Measurements from ENCODE around the gene RAD54L2. TPM values are rescaled to one million over a fixed set of nuclear protein-coding genes. Genes with fewer than 3 reads are reported as not detected.

Gene RAD54L2, protein sequence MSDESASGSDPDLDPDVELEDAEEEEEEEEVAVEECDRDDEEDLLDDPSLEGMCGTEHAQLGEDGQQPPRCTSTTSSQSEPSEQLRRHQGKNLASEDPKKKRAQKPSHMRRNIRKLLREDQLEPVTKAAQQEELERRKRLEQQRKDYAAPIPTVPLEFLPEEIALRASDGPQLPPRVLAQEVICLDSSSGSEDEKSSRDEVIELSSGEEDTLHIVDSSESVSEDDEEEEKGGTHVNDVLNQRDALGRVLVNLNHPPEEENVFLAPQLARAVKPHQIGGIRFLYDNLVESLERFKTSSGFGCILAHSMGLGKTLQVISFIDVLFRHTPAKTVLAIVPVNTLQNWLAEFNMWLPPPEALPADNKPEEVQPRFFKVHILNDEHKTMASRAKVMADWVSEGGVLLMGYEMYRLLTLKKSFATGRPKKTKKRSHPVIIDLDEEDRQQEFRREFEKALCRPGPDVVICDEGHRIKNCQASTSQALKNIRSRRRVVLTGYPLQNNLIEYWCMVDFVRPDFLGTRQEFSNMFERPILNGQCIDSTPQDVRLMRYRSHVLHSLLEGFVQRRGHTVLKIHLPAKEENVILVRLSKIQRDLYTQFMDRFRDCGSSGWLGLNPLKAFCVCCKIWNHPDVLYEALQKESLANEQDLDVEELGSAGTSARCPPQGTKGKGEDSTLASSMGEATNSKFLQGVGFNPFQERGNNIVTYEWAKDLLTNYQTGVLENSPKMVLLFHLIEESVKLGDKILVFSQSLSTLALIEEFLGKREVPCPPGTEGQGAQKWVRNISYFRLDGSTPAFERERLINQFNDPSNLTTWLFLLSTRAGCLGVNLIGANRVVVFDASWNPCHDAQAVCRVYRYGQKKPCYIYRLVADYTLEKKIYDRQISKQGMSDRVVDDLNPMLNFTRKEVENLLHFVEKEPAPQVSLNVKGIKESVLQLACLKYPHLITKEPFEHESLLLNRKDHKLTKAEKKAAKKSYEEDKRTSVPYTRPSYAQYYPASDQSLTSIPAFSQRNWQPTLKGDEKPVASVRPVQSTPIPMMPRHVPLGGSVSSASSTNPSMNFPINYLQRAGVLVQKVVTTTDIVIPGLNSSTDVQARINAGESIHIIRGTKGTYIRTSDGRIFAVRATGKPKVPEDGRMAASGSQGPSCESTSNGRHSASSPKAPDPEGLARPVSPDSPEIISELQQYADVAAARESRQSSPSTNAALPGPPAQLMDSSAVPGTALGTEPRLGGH (N-terminal part only)
- 39.3 and 40.0 TPM in 2 replicates for total RNA-seq

DNA sequence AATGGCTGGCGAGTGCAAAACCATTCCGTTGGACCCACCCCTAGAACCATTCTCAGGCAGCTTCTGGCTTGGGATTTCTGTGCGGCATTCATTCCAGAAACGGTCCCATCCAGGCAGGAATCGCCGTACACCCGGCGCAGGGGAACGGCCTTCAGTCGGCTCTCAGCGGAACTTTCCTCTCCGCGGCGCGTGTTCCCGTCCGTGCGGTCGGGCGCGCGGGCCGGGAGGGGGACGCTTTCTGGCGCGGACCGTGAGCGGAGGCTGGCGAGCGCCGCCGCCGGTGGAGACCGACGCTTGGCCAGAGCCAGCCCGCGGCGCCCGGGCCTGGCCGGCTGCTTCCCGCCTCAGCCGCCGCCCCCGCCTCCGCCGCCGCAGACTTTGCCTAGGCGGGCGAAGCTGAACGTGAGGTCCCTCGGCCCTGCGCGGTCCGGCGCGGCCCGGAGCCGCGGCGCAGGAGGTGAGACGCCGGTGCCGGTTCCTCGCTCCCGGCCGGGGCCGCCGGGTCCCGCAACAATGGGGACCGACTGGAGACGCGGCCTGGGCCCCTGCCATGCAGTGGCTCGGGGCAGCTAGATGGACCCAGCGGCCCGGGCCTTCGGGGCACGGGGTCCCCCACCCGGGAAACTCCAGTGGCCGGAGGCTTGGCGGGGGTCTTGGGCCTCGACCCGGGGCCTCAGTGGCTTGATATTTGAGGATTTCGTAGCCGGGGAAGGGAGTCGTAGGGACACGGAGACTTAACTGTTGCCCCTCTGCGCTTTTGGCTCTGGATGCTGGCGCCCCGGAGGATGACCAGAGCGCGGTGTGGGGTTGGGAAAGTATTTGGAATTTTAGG, at the start of gene RAD54L2:
Gene RAD54L2 (plus strand): TSS at position 261 of the 832 bp plus-strand sequence. CDS start 51,702 bp downstream, outside the sequence.
- H3K9me3 Mint-ChIP-seq = no peaks in the 10 kb centered on the region
- peak within 1 kb of the TSS; percentile 91 for H3K27ac Mint-ChIP-seq
- H3K36me3 Mint-ChIP-seq (ENCODE audit: low read depth) = peaks cover 20% of the 10 kb centered on the region
- H3K27me3 Mint-ChIP-seq (ENCODE audit: low read depth) = no peaks in the 10 kb centered on the region
- peak within 1 kb of the TSS; percentile 91 for H3K4me3 Mint-ChIP-seq (ENCODE audit: low read depth)
- intact Hi-C loops (cut with micrococcal nuclease) = loop anchor here (1.0 kb wide), 2 partner anchors 38 to 131 kb away; partner anchors contain the start of gene DCAF1
- peaks cover 27% of the 10 kb centered on the region for H3K4me1 Mint-ChIP-seq (ENCODE audit: low read depth)
- DNase-seq (ENCODE audit: low spot score) = peak; percentile 68

DNA sequence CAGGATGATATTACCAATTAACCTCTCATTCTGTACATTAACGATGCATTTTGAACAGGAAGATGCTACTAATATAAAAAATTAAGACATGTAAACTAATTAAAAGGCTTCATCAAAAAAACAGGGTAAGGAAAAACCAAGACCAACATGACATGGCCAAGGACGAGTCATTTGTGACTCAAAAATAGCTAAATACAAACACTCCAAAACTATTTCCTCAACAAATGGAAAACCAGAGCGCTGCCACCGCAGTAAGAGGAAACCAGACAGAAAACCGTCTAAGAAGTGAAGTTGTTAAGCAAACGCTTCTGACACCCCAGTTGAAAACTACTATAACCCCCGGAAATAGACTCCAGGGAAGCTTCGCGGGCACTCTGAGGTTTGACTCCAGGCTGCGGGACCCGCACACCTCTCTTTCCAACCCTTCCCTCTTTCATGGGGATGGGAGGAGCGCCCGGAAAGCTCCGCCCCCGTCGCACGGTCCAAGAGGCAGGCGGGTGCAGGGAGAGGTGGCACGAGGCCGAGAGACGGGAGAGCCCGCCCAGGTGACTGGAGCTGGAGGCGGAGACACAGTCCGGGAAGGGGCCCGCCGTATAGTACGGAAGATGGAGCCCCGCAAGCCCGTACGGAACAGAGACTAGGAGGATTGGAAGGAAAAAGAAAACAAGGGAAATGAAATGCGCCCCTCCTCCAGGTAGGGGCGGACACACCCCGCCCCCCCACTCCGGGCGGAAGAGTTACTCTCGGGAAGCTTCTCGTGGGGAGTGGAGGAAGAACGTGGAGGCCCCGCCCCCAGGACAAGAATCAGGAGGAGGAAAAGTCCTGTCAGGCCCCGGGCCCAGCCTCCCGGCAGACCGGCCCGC, 39.4 kb upstream of the RAD54L2 start:
- Mint-ChIP-seq H3K36me3 (ENCODE audit: low read depth) (peaks cover 4% of the 10 kb centered on the region), H3K4me3 (ENCODE audit: low read depth) (peak overlapping the region; percentile 98), H3K27me3 (ENCODE audit: low read depth) (no peaks in the 10 kb centered on the region), H3K9me3 (no peaks in the 10 kb centered on the region), H3K27ac (peak overlapping the region; percentile 97), H3K4me1 (ENCODE audit: low read depth) (peaks cover 11% of the 10 kb centered on the region)
- intact Hi-C loops (cut with micrococcal nuclease) = loop anchor here (1.0 to 5.0 kb wide), 2 partner anchors 108 to 887 kb away; partner anchors contain the start of genes CISH and RBM15B
- DNase-seq (ENCODE audit: low spot score) = peak; percentile 85

DNA sequence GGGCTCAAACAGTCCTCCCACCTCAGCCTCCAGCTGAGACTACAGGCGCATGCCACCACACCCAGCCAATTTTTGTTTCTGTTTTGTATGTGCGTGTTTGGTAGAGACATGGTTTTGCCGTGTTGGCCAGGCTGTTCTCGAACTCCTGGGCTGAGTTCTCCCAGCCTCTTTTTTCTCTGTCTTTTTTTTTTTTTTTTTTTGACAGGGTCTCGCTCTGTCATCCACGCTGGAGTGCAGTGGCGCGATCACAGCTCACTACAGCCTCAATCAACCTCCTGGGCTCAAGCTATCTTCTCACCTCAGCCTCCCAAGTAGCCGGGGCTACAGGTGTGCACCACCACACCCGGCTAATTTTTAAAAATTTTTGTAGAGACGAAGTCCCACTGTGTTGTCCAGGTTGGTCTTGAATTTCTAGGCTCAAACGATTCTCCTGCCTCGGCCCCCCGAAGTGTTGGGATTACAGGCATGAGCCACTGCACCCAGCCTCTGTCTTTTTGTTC, 37.8 kb upstream of the RAD54L2 start:
- Mint-ChIP-seq H3K27me3 (ENCODE audit: low read depth) (no peaks in the 10 kb centered on the region), H3K36me3 (ENCODE audit: low read depth) (peaks cover 4% of the 10 kb centered on the region), H3K9me3 (no peaks in the 10 kb centered on the region), H3K27ac (peak overlapping the region; percentile 76), H3K4me1 (ENCODE audit: low read depth) (peaks cover 11% of the 10 kb centered on the region), H3K4me3 (ENCODE audit: low read depth) (peak overlapping the region; percentile 31)
- DNase-seq (ENCODE audit: low spot score) = no peak
- intact Hi-C loops (cut with micrococcal nuclease) = loop anchor here (1.0 to 2.0 kb wide), 2 partner anchors 39 to 116 kb away; partner anchors contain the start of gene MANF

DNA sequence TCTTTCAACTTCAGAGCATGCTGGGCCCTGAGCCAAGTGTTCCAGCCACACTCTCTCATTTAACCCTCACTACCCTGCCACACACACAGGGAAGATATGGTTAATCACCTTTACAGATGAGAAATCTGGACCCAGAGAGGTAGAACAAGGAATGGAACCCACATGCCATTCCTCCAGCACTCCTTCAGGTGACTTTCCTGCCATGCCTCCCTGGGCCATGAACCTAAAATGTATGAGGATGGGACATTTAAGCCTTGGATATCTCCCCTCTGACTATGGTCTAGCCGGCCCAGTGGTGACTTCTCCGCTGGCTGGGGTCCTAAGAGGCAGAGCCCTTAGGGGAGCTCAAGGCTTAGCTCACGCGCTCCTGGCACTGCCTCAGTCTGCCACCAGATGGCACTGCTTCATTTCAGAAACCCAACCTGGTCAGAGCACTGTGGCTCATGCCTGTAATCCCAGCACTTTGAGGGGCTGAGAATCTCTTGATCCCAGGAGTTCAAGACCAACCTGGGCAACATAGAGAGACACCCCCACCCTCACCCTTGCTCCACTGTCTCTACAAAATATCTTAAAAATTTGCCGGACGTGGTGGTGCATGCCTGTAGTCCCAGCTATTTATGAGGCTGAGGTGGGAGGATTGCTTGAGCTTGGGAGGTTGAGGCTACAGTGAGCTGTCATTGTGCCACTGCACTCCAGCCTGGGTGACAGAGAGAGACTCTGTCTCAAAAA, 36.5 kb upstream of the RAD54L2 start:
- Mint-ChIP-seq H3K4me1 (ENCODE audit: low read depth) (peaks cover 11% of the 10 kb centered on the region), H3K27ac (peak overlapping the region; percentile 76), H3K27me3 (ENCODE audit: low read depth) (no peaks in the 10 kb centered on the region), H3K9me3 (no peaks in the 10 kb centered on the region), H3K36me3 (ENCODE audit: low read depth) (no peaks in the 10 kb centered on the region), H3K4me3 (ENCODE audit: low read depth) (no peak overlapping the region)
- intact Hi-C loops (cut with micrococcal nuclease) = loop anchor here (1.0 to 2.0 kb wide), 5 partner anchors 117 to 298 kb away; partner anchors contain the start of gene MANF
- peak; percentile 71 for DNase-seq (ENCODE audit: low spot score)

DNA sequence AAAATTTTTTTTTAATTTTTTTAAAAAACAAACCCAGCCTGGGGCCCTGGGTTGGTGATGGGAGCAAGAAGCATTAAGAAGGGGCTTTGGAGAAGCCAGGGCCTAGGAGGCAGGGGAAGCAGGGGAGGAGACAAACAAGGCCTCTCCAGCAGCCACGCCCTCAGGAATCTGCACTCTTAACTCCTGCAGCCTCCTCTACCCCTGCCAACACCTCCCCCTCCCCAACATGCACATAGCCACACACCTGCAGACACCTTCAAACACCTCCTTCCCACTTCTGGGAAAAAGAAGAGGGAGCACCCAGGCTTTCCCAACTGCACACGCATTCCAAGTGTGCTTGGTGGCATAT, 36.0 kb upstream of the RAD54L2 start:
- no peak overlapping the region for H3K4me3 Mint-ChIP-seq (ENCODE audit: low read depth)
- DNase-seq (ENCODE audit: low spot score) = no peak
- H3K36me3 Mint-ChIP-seq (ENCODE audit: low read depth) = no peaks in the 10 kb centered on the region
- H3K27ac Mint-ChIP-seq = no peak overlapping the region
- H3K9me3 Mint-ChIP-seq = no peaks in the 10 kb centered on the region
- peaks cover 11% of the 10 kb centered on the region for H3K4me1 Mint-ChIP-seq (ENCODE audit: low read depth)
- no peaks in the 10 kb centered on the region for H3K27me3 Mint-ChIP-seq (ENCODE audit: low read depth)
- intact Hi-C loops (cut with micrococcal nuclease) = loop anchor here (1.0 kb wide), 4 partner anchors 136 to 298 kb away; no protein-coding TSS in a partner anchor

DNA sequence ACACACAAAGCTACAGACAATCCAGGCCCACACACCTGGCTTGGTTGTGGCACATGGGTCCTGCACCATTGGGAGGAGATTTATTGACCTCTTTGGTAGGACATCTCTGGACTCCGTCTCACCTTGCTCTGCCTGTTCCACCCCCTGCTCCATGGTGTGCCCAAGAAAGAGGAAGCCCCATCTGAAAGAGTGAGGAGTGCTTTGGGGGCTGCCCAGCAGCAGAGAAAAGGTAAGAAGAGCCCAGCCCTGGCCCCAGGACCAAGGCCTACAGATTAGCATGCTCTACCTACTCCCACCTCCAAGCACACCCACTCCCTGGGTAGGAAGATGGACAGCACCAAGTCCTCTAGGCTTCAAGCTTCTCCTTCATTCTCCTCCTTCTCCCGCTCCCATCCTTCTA, 35.5 kb upstream of the RAD54L2 start:
- Mint-ChIP-seq H3K27me3 (ENCODE audit: low read depth) (no peaks in the 10 kb centered on the region), H3K27ac (no peak overlapping the region), H3K9me3 (no peaks in the 10 kb centered on the region), H3K4me1 (ENCODE audit: low read depth) (peaks cover 11% of the 10 kb centered on the region), H3K4me3 (ENCODE audit: low read depth) (no peak overlapping the region), H3K36me3 (ENCODE audit: low read depth) (no peaks in the 10 kb centered on the region)
- DNase-seq (ENCODE audit: low spot score) = no peak
- intact Hi-C loops (cut with micrococcal nuclease) = no loop called here

DNA sequence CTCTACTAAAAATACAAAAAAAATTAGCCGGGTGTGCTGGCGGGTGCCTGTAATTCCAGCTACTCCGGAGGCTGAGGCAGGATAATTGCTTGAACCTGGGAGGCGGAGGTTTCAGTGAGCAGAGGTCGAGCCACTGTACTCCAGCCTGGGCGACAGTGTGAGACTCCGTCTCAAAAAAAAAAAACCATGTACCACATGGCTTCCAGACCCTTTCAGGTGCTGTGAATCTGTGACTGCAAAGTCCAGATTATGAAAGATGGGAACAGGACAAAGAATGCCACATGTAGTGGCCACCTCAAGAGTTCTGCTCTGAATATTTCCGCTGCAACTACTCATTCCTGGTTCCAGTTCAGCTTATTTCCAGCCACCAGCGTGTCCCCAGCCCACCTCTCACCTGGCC, 30.3 kb upstream of the RAD54L2 start:
- Mint-ChIP-seq H3K4me3 (ENCODE audit: low read depth) (no peak overlapping the region), H3K27ac (no peak overlapping the region), H3K4me1 (ENCODE audit: low read depth) (peaks cover 8% of the 10 kb centered on the region), H3K27me3 (ENCODE audit: low read depth) (no peaks in the 10 kb centered on the region), H3K36me3 (ENCODE audit: low read depth) (no peaks in the 10 kb centered on the region), H3K9me3 (no peaks in the 10 kb centered on the region)
- intact Hi-C loops (cut with micrococcal nuclease) = no loop called here
- DNase-seq (ENCODE audit: low spot score) = no peak

DNA sequence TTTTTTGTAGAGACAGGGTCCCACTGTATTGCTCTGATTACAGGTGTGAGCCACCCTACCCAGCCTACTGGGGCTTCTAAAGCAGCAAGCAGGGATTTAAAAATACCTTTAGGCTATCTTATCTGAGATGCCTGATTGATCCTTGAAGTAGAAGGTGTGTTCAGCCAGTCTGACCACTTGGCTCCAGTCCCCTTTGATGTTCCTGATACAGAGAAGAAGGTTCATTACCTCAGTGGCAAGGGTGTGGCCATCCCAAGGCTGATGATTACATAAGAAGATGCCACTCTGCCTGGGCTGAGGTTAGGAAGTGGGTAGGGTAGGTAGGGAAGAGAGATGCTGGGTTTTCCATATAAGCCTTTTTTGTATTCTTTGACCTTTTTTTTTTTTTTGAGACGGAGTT, 27.5 kb upstream of the RAD54L2 start:
- intact Hi-C loops (cut with micrococcal nuclease) = no loop called here
- Mint-ChIP-seq H3K27ac (no peak overlapping the region), H3K4me1 (ENCODE audit: low read depth) (peaks cover 11% of the 10 kb centered on the region), H3K27me3 (ENCODE audit: low read depth) (no peaks in the 10 kb centered on the region), H3K4me3 (ENCODE audit: low read depth) (no peak overlapping the region), H3K36me3 (ENCODE audit: low read depth) (no peaks in the 10 kb centered on the region), H3K9me3 (no peaks in the 10 kb centered on the region)
- DNase-seq (ENCODE audit: low spot score) = no peak

DNA sequence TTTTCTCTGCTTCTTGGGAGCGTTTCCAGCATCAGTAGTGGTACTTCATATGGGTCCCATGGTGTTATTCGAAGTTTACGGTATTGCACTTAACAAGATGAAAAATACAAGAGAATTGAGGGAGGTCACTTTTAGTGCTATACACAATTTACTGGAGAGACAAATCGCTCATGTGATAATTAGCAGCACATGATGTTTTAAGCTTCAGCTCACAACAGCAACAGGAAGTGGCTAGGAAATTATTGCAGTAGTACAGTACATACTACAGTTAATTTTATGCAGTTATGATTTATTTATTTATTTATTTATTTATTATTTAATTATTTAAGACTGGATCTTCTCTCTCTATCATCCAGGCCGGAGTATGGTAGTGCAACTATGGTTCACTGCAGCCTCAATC, 24.3 kb upstream of the RAD54L2 start:
- intact Hi-C loops (cut with micrococcal nuclease) = no loop called here
- H3K4me1 Mint-ChIP-seq (ENCODE audit: low read depth) = peaks cover 8% of the 10 kb centered on the region

DNA sequence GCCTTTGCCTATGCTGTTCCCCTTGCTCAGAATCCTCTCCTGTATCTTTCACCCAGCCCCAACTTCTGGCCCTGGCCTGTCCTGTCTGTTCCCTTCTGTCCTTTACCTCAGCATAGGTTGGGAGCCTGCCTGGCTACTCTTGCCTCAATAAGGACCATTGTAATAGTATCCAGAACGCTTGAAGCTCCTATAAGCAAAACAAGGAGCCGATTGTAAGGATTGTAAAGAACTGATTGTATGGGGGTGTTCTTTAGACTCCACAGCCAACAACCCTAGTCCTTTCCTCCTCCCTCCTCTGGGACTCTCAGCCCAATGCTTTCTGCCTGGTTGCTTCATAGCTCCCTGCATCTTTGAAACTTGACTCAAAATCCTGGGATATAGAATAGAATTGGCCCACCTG, 18.7 kb upstream of the RAD54L2 start:
- H3K4me1 Mint-ChIP-seq (ENCODE audit: low read depth) = peaks cover 1% of the 10 kb centered on the region
- H3K9me3 Mint-ChIP-seq = no peaks in the 10 kb centered on the region
- H3K4me3 Mint-ChIP-seq (ENCODE audit: low read depth) = no peak overlapping the region
- H3K27me3 Mint-ChIP-seq (ENCODE audit: low read depth) = no peaks in the 10 kb centered on the region
- intact Hi-C loops (cut with micrococcal nuclease) = no loop called here
- no peak for DNase-seq (ENCODE audit: low spot score)
- no peaks in the 10 kb centered on the region for H3K36me3 Mint-ChIP-seq (ENCODE audit: low read depth)
- no peak overlapping the region for H3K27ac Mint-ChIP-seq

More for the DNA sequence above, 24.3 kb upstream of the RAD54L2 start:
- DNase-seq (ENCODE audit: low spot score) = no peak
- H3K36me3 Mint-ChIP-seq (ENCODE audit: low read depth) = no peaks in the 10 kb centered on the region
- H3K27me3 Mint-ChIP-seq (ENCODE audit: low read depth) = no peaks in the 10 kb centered on the region
- H3K27ac Mint-ChIP-seq = no peak overlapping the region
- H3K9me3 Mint-ChIP-seq = no peaks in the 10 kb centered on the region
- no peak overlapping the region for H3K4me3 Mint-ChIP-seq (ENCODE audit: low read depth)

All from activated T-helper 2 cell treated with anti-CD3 and anti-CD28 coated beads, Interferon-gamma antibody, Interleukin-2, Interleukin-4, amounts not matched to agents 10 μg/mL and 5 μg/mL and 100 μg/mL, durations not matched to agents 14 hours and 24 hours and 36 hours (primary cell).